Epithelial cell of prostate (primary cell): ENCODE measurements around the gene LGALS12.

Experiments
- DNase-seq: peaks from one replicate; pipeline ENCODE4 v3.0.0-alpha.2; 2011; ENCODE audit warnings: low read depth, low spot score
- H3K27ac ChIP-seq: fragments of 450-650 bp; 2 replicates; pipeline ENCODE4 v1.5.1; 2017; ENCODE audit warnings: mild to moderate bottlenecking

LGALS12 gene, protein sequence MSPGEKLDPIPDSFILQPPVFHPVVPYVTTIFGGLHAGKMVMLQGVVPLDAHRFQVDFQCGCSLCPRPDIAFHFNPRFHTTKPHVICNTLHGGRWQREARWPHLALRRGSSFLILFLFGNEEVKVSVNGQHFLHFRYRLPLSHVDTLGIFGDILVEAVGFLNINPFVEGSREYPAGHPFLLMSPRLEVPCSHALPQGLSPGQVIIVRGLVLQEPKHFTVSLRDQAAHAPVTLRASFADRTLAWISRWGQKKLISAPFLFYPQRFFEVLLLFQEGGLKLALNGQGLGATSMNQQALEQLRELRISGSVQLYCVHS

GRCh38 chr11:63505857-63506528 lies at the start of gene LGALS12:
Gene LGALS12 (plus strand): TSS chr11:63506084. CDS start chr11:63506459, 375 bp downstream.
- no peak within 1 kb of the TSS for H3K27ac ChIP-seq
- DNase-seq: no peak

DNA sequence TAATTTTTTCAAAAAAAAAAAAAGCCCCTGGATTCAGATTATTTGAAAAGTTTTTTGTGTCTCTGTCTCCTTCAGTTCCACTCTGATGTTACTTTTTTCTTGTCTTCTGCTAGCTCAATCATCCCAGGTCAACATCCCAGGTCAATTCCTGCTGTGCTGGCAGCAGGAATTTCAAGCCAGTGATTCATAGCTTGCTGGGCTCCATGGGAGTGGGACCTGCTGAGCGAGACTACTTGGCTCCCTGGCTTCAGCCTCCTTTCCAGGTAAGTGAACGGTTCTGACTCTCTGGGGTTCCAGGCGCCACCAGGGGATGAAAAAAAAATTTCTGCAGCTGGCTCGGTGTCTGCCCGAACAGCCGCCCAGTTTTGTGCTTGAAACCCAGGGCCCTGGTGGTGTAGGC lies 46.3 kb upstream of the LGALS12 start:
- no peak overlapping the region for H3K27ac ChIP-seq
- no peak for DNase-seq

DNA sequence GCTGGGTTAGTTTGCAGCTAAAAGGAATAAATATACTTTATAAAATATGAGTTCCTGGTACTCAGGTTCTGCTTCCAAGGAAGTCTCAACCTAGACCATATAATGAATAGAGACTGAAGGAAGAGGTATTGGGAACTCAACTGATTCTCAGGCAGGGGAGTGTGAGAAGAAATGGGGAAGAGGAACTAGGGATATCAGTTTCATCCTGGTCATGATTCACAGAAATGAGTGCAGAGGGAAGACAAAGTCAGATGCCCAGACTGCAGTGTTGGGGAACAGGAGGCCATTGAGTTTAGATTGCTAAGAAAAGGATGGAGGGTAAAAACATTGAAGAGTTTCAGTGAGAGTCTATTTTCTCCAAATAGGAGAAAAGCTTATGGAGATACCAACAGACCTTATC lies 43.7 kb upstream of the LGALS12 start:
- no peak for DNase-seq

GRCh38 chr11:63470311-63470710 lies 35.6 kb upstream of the LGALS12 start:
- H3K27ac ChIP-seq: no peak overlapping the region
- no peak for DNase-seq

More for the DNA sequence above, 43.7 kb upstream of the LGALS12 start:
- H3K27ac ChIP-seq: no peak overlapping the region

- no peak for DNase-seq
- H3K27ac ChIP-seq: no peak overlapping the region
Observed at GRCh38 chr11:63472372-63472771, 33.5 kb upstream of the LGALS12 start.

DNA sequence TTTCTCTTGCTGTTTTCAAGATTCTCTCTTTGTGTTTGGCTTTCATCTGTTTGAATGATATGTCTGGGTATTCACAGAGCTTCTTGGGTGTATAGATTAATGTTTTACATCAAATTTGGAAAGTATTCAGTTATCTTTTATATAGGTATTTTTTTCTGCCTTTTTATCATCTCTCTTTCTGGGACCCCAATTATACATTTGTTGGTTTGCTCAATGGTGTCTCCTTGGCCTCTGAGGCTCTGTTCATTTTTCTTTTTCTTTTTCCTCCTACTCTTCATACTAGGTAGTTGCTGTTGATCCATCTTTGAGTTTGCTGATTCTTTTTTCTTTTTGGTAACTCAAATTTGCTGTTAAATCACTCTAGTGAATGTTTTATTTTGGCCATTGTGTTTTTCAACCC lies 29.3 kb upstream of the LGALS12 start:
- no peak overlapping the region for H3K27ac ChIP-seq
- no peak for DNase-seq

DNA sequence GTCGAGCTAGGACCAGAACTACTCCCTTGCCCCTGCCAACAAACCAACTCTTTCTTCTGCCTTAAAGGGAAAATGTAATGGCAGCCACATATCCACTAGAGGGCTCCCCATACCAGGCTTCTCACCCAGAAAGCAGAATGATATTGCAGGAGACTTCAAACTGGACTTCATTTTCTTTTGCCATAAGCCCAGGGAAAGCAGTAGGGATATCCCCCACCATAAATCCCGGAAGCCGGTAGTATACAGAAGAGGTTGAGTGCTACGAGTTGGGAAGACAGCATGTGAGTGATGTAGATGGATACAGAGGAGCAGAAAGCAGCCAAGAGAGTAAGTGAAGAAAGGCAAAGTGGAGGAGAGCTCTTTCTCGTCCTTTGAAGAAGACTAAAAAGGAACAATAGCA lies 27.0 kb upstream of the LGALS12 start:
- no peak for DNase-seq
- no peak overlapping the region for H3K27ac ChIP-seq

GRCh38 chr11:63480039-63480438 lies 25.8 kb upstream of the LGALS12 start:
- H3K27ac ChIP-seq: no peak overlapping the region
- no peak for DNase-seq

GRCh38 chr11:63485777-63486176 lies 20.1 kb upstream of the LGALS12 start:
- H3K27ac ChIP-seq: no peak overlapping the region
- no peak for DNase-seq

- H3K27ac ChIP-seq: no peak overlapping the region
- no peak for DNase-seq
Observed at GRCh38 chr11:63488789-63489188, 17.1 kb upstream of the LGALS12 start.

DNA sequence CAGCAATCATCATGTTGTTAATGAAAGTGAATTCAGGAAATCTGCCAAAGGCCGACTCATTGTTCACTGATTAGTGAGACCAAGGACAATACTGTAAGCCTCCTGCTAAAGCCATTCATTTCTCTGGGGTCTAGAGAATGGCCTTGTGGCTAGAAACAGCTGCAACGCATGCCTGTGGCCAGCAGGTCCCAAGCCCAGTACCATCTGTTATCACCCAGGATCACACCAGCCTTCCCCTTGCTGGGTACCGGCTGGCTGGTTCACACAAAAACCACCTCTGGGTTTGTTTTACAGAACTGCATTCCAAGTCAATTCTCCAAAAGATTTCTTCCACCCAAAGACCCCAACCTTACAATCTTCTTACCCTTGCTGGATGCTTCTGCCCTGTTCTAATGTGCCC lies 16.0 kb upstream of the LGALS12 start:
- H3K27ac ChIP-seq: no peak overlapping the region
- DNase-seq: no peak

- no peak for DNase-seq
- no peak within 1 kb of the TSS for H3K27ac ChIP-seq
Observed at GRCh38 chr11:63490551-63491239, 15.2 kb upstream of the LGALS12 start, which contains the start of gene PLAAT5. Gene PLAAT5 (minus strand): TSS chr11:63491167. CDS start chr11:63491034, 133 bp downstream.

- no peak for DNase-seq
- no peak overlapping the region for H3K27ac ChIP-seq
Observed at GRCh38 chr11:63491240-63491587, 14.7 kb upstream of the LGALS12 start.

DNA sequence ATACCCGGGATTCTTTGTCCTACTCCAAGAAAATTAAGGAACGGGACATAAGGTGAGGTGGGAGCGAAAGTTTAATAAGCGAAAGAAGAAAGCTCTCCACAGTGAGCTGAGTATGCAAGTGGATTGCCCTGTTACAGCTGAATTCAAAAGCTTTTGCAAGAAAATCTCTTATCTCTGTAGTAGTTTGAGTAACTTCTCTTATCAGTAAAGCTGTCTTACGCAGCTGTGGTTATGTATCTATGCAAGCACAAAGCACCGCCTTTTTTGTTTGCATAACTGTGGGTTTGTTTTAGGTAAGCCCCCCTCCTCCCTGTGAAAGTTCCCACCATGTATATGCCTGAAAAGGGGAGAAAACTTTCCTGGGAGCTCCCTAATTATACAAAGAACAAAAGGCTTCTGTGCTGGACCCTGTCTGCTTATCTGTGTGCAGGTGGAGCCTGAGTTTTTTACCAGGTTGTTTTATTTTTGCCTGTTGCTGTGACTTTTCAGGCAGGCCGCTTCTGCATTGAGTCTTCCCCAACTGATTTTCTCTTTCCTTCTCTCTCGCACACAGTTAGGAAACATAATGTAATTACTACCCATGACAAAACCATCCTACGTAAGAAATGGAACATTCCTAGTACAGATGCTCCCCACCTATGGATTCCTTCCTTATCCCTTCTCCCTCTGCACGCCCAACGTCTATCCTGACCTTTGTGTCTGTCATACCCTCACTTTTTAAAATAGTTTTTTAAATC lies 14.1 kb upstream of the LGALS12 start:
- no peak overlapping the region for H3K27ac ChIP-seq
- no peak for DNase-seq

GRCh38 chr11:63492441-63492840 lies 13.4 kb upstream of the LGALS12 start:
- no peak overlapping the region for H3K27ac ChIP-seq
- no peak for DNase-seq

DNA sequence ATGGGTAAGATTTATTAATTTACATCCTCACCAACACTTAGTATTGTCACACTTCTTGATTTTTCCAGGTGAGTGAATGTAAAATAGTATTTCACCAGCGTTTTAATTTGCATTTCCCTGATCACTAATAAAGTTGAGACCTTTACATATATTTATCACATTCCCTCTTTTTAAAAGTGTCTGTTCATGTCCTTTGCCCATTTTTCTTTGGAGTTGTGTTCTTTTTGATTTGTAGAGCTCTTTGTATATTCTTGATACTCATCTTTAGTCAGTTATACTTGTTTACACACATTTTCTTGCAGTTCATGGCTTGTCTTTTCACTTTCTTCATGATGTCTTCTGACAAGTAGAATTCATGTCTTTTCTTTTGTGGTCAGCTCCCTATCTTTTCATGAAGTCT lies 12.8 kb upstream of the LGALS12 start:
- no peak overlapping the region for H3K27ac ChIP-seq
- DNase-seq: no peak

- H3K27ac ChIP-seq: no peak overlapping the region
- DNase-seq: no peak
Observed at GRCh38 chr11:63494975-63495374, 10.9 kb upstream of the LGALS12 start.

DNA sequence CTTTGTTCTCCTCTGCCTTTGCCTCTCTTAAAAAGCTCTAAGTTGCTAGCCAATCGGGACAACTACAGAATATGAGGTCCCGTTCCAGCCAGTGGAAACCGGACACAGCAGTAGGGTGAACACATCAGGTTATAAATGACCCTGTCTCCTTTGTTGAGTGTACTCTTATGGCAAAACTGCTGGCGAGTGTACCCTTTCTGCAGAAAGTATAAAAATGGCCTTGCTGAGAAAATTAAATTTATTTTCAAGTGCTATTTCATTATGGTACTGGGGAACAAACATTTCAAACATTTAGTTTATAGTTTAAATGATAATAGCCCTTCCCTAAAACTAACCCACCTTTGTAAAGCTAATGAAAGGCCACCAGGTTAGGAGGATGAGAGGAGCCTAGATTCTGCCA lies 6.0 kb upstream of the LGALS12 start:
- H3K27ac ChIP-seq: no peak overlapping the region
- DNase-seq: no peak

DNA sequence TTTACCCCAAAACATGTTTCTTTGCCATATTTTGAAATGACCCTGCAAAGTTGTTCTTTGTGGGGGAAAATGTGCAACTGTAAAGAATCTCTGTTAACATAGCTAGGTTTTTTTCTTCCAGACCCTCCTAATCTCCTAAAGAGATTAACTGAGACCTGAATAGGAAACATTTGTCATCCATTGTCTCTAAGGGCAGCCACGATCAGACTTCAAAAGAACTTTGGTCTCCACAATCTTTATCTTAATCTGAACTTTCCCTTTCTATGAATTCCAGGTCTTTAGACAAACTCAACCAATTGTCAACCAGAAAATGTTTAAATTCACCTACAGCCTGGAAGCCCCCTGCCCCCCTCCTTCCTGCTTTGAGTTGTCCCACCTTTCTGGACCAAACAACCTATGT lies 4.6 kb upstream of the LGALS12 start:
- H3K27ac ChIP-seq: no peak overlapping the region
- no peak for DNase-seq

GRCh38 chr11:63502252-63502820 lies 3.5 kb upstream of the LGALS12 start:
- DNase-seq: no peak
- no peak overlapping the region for H3K27ac ChIP-seq
